ENCODE measurements around the gene CCL25. TPM values are rescaled to one million over a fixed set of nuclear protein-coding genes. Genes with fewer than 3 reads are reported as not detected.

Gene CCL25
- total RNA-seq, 1 experiment from 2014 or later = not detected

GRCh38 chr19:8105471-8105870 lies 52.9 kb downstream of the CCL25 start:
- intact Hi-C loops (cut with micrococcal nuclease) = no loop called here
- TF ChIP-seq CTCF (IDR thresholded peaks at IDR 0.05; ENCODE audit: unreplicated experiment) = no peak
- BruUV-seq (replicated peaks) = no TSS peak
- Mint-ChIP-seq H3K4me1 (ENCODE audit: insufficient read depth, unreplicated experiment) (no peaks in the 10 kb centered on the region), H3K27ac (ENCODE audit: low read depth, unreplicated experiment) (no peak overlapping the region), H3K9me3 (ENCODE audit: unreplicated experiment) (no peaks in the 10 kb centered on the region), H3K36me3 (ENCODE audit: insufficient read depth, unreplicated experiment) (no peaks in the 10 kb centered on the region), H3K4me3 (ENCODE audit: unreplicated experiment) (no peak overlapping the region), H3K27me3 (ENCODE audit: insufficient read depth, unreplicated experiment) (peaks cover 16% of the 10 kb centered on the region)
- ChIA-PET POLR2A (interaction anchor here (0.6 kb wide), 1 partner anchor 104 kb away, joined by 3 read pairs; no protein-coding TSS in a partner anchor), CTCF (no interaction called here)
- no peak for DNase-seq (ENCODE audit: unreplicated experiment)

GRCh38 chr19:8107301-8107903 lies 54.8 kb downstream of the CCL25 start:
- Mint-ChIP-seq H3K27me3 (ENCODE audit: insufficient read depth, unreplicated experiment) (peaks cover under 1% of the 10 kb centered on the region), H3K4me3 (ENCODE audit: unreplicated experiment) (no peak overlapping the region), H3K4me1 (ENCODE audit: insufficient read depth, unreplicated experiment) (no peaks in the 10 kb centered on the region), H3K36me3 (ENCODE audit: insufficient read depth, unreplicated experiment) (no peaks in the 10 kb centered on the region), H3K27ac (ENCODE audit: low read depth, unreplicated experiment) (no peak overlapping the region), H3K9me3 (ENCODE audit: unreplicated experiment) (no peaks in the 10 kb centered on the region)
- BruUV-seq (replicated peaks) = no TSS peak
- POLR2A ChIA-PET = no interaction called here
- no peak for DNase-seq (ENCODE audit: unreplicated experiment)
- CTCF ChIA-PET = no interaction called here
- TF ChIP-seq CTCF (IDR thresholded peaks at IDR 0.05; ENCODE audit: unreplicated experiment) = no peak
- intact Hi-C loops (cut with micrococcal nuclease) = no loop called here

- BruUV-seq (replicated peaks) = no TSS peak
- Mint-ChIP-seq H3K9me3 (ENCODE audit: unreplicated experiment) (no peaks in the 10 kb centered on the region), H3K27me3 (ENCODE audit: insufficient read depth, unreplicated experiment) (no peaks in the 10 kb centered on the region), H3K4me1 (ENCODE audit: insufficient read depth, unreplicated experiment) (peaks cover 6% of the 10 kb centered on the region), H3K36me3 (ENCODE audit: insufficient read depth, unreplicated experiment) (no peaks in the 10 kb centered on the region), H3K4me3 (ENCODE audit: unreplicated experiment) (no peak overlapping the region), H3K27ac (ENCODE audit: low read depth, unreplicated experiment) (no peak overlapping the region)
- POLR2A ChIA-PET = no interaction called here
- TF ChIP-seq CTCF (IDR thresholded peaks at IDR 0.05; ENCODE audit: unreplicated experiment) = no peak
- no peak for DNase-seq (ENCODE audit: unreplicated experiment)
- intact Hi-C loops (cut with micrococcal nuclease) = no loop called here
- CTCF ChIA-PET = interaction anchor here (0.6 kb wide), 2 partner anchors 53 to 405 kb away, joined by 3 to 4 read pairs; partner anchors contain the start of gene ZNF414
Observed at GRCh38 chr19:8108560-8109445, 56.2 kb downstream of the CCL25 start.

GRCh38 chr19:8109455-8109854 lies 56.9 kb downstream of the CCL25 start:
- Mint-ChIP-seq H3K36me3 (ENCODE audit: insufficient read depth, unreplicated experiment) (no peaks in the 10 kb centered on the region), H3K9me3 (ENCODE audit: unreplicated experiment) (no peaks in the 10 kb centered on the region), H3K4me1 (ENCODE audit: insufficient read depth, unreplicated experiment) (peaks cover 6% of the 10 kb centered on the region), H3K4me3 (ENCODE audit: unreplicated experiment) (no peak overlapping the region), H3K27ac (ENCODE audit: low read depth, unreplicated experiment) (no peak overlapping the region), H3K27me3 (ENCODE audit: insufficient read depth, unreplicated experiment) (no peaks in the 10 kb centered on the region)
- ChIA-PET POLR2A (no interaction called here), CTCF (interaction anchor here (0.6 kb wide), 2 partner anchors 54 to 404 kb away, joined by 3 to 4 read pairs; partner anchors contain the start of gene ZNF414)
- TF ChIP-seq CTCF (IDR thresholded peaks at IDR 0.05; ENCODE audit: unreplicated experiment) = no peak
- no TSS peak for BruUV-seq (replicated peaks)
- DNase-seq (ENCODE audit: unreplicated experiment) = no peak
- intact Hi-C loops (cut with micrococcal nuclease) = no loop called here
